GM12878 (cell line): ENCODE data around the gene GFRA1.

Experiments
- EZH2 ChIP-seq: IDR thresholded peaks from 2 replicates; pipeline ENCODE4 v1.6.1; 2012; ENCODE audit warnings: low read depth, mild to moderate bottlenecking, control low read depth, inconsistent platforms, low read length, borderline replicate concordance; ENCODE audit not compliant: control insufficient read depth
- MYC ChIP-seq: IDR thresholded peaks from 2 replicates; pipeline ENCODE4 v1.6.1; 2011; ENCODE audit warnings: mild to moderate bottlenecking, low read length, moderate library complexity, inconsistent platforms; ENCODE audit not compliant: insufficient read depth, insufficient replicate concordance, insufficient read length, severe bottlenecking
- POLR2A ChIP-seq: IDR thresholded peaks from 2 replicates; pipeline ENCODE4 v1.6.1; 2011; ENCODE audit warnings: low read depth, mild to moderate bottlenecking, low read length
- SP1 ChIP-seq: IDR thresholded peaks from one replicate; pipeline ENCODE4 v1.6.1; 2011; ENCODE audit warnings: low read depth, low read length
- TARDBP ChIP-seq: IDR thresholded peaks from 2 replicates; pipeline ENCODE4 v1.6.1; 2016; ENCODE audit warnings: borderline replicate concordance
- TF ChIP-seq, protein P1 (sequence below): fragments of 450-650 bp; IDR thresholded peaks from 2 replicates; pipeline ENCODE4 v1.6.1; 2016; ENCODE audit warnings: mild to moderate bottlenecking
- TF ChIP-seq, protein P2 (sequence below): fragments of 450-650 bp; formaldehyde crosslinking; IDR thresholded peaks from 2 replicates; pipeline ENCODE4 v1.4.0; 2022; ENCODE audit warnings: mild to moderate bottlenecking, moderate library complexity
- TF ChIP-seq, protein P3 (sequence below), 3 experiments: IDR thresholded peaks in 2 of 3; conservative IDR thresholded peaks in 1 of 3; 2 replicates each; pipeline ENCODE4 v1.5.1; 2011; ENCODE audit warnings: low read depth in 3 of 3, low read length in 3 of 3, mild to moderate bottlenecking in 3 of 3, control low read depth in 2 of 3, moderate library complexity in 2 of 3, inconsistent platforms in 1 of 3, mixed read lengths in 1 of 3; ENCODE audit not compliant: control insufficient read depth in 2 of 3, insufficient read depth in 1 of 3; ENCODE audit errors: extremely low read depth in 1 of 3

DNA sequence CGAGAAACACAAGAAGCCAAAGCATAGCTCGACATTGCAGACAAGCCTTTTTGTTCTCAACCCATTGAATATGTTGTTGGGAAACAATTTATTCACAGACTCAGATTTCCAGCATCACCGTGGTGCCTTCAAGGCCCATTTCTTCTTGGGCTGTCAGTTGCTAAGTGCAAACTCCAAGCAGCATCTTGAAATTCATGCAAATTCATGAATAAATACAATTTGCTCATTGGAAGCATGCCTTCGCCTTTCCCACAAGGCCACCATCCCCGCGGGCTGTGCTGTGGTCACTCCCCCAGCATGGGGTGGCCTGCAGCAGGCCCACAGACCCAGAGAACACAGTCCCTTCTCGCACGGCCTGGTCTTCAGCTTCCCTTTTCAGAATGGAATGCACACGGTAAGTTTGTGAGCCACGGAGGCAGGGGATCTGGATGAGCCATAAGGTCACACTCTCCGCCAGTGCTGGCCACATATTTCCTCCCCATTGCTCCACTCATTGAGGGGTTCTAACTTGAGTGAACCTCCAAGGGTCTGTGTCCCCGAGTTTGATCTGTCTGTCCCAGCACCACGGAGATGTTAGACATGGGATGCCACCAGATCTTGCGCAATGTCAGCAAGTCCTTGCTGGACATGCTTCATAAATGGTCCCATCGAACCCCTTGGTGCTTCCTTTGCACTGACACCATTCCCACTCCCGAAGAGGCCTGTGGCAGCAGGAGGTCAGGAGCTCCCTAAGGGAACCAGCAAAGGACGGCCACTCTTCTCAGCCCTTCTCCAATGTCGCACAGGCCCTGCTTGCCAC, 109.5 kb downstream of the GFRA1 start:
- TF ChIP-seq POLR2A (no peak), MYC (no peak), SP1 (no peak), EZH2 (no peak), TARDBP (no peak)
- TF ChIP-seq, protein P1, sequence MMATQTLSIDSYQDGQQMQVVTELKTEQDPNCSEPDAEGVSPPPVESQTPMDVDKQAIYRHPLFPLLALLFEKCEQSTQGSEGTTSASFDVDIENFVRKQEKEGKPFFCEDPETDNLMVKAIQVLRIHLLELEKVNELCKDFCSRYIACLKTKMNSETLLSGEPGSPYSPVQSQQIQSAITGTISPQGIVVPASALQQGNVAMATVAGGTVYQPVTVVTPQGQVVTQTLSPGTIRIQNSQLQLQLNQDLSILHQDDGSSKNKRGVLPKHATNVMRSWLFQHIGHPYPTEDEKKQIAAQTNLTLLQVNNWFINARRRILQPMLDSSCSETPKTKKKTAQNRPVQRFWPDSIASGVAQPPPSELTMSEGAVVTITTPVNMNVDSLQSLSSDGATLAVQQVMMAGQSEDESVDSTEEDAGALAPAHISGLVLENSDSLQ, result no peak
- TF ChIP-seq, protein P2, sequence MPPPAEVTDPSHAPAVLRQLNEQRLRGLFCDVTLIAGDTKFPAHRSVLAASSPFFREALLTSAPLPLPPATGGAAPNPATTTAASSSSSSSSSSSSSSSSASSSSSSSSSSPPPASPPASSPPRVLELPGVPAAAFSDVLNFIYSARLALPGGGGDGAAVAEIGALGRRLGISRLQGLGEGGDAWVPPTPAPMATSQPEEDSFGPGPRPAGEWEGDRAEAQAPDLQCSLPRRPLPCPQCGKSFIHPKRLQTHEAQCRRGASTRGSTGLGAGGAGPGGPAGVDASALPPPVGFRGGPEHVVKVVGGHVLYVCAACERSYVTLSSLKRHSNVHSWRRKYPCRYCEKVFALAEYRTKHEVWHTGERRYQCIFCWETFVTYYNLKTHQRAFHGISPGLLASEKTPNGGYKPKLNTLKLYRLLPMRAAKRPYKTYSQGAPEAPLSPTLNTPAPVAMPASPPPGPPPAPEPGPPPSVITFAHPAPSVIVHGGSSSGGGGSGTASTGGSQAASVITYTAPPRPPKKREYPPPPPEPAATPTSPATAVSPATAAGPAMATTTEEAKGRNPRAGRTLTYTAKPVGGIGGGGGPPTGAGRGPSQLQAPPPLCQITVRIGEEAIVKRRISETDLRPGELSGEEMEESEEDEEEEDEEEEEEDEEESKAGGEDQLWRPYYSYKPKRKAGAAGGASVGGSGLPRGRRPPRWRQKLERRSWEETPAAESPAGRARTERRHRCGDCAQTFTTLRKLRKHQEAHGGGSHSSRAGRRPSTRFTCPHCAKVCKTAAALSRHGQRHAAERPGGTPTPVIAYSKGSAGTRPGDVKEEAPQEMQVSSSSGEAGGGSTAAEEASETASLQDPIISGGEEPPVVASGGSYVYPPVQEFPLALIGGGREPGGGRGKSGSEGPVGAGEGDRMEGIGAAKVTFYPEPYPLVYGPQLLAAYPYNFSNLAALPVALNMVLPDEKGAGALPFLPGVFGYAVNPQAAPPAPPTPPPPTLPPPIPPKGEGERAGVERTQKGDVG (CRISPR knock-in tag), result no peak
- TF ChIP-seq, protein P3, sequence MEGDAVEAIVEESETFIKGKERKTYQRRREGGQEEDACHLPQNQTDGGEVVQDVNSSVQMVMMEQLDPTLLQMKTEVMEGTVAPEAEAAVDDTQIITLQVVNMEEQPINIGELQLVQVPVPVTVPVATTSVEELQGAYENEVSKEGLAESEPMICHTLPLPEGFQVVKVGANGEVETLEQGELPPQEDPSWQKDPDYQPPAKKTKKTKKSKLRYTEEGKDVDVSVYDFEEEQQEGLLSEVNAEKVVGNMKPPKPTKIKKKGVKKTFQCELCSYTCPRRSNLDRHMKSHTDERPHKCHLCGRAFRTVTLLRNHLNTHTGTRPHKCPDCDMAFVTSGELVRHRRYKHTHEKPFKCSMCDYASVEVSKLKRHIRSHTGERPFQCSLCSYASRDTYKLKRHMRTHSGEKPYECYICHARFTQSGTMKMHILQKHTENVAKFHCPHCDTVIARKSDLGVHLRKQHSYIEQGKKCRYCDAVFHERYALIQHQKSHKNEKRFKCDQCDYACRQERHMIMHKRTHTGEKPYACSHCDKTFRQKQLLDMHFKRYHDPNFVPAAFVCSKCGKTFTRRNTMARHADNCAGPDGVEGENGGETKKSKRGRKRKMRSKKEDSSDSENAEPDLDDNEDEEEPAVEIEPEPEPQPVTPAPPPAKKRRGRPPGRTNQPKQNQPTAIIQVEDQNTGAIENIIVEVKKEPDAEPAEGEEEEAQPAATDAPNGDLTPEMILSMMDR (IDR thresholded peaks at IDR 0.05 in 2 of 3, conservative IDR thresholded peaks at IDR 0.05 in 1 of 3; ENCODE audit: control insufficient read depth in 2 of 3, extremely low read depth in 1 of 3, insufficient read depth in 1 of 3, low read depth in 3 of 3, low read length in 3 of 3), result no peak
